Measurements from ENCODE around the gene TUBA8. TPM values are rescaled to one million over a fixed set of nuclear protein-coding genes. Genes with fewer than 3 reads are reported as not detected.
"Not testable (repeated sequence)": the region's sequence is repeated elsewhere in the genome, so short reads cannot be mapped to it uniquely, and the experiment has no call there.

The TUBA8 gene
- total RNA-seq, 3 donors from 2014 or later: 1.5 to 3.9 (median 2.1) TPM

GRCh38 chr22:18085188-18085587, 25.4 kb upstream of the TUBA8 start:
- H3K4me1 Mint-ChIP-seq (ENCODE audit: low read depth): peaks cover 31% of the 10 kb centered on the region
- ATAC-seq: no peak
- no peaks in the 10 kb centered on the region for H3K27me3 Mint-ChIP-seq (ENCODE audit: low read depth)
- H3K9me3 Mint-ChIP-seq: peaks cover 3% of the 10 kb centered on the region
- peaks cover 62% of the 10 kb centered on the region for H3K36me3 Mint-ChIP-seq (ENCODE audit: insufficient read depth)
- no peak for DNase-seq
- no peak overlapping the region for H3K4me3 Mint-ChIP-seq

- Mint-ChIP-seq H3K36me3 (ENCODE audit: insufficient read depth) (peaks cover 52% of the 10 kb centered on the region), H3K9me3 (no peaks in the 10 kb centered on the region), H3K27me3 (ENCODE audit: low read depth) (no peaks in the 10 kb centered on the region), H3K4me1 (ENCODE audit: low read depth) (peaks cover 28% of the 10 kb centered on the region), H3K4me3 (no peak overlapping the region)
- ATAC-seq: no peak
- DNase-seq: no peak
Measured at GRCh38 chr22:18087350-18087855, 23.2 kb upstream of the TUBA8 start.

GRCh38 chr22:18088825-18089568, 21.6 kb upstream of the TUBA8 start:
- DNase-seq: no peak
- H3K4me3 Mint-ChIP-seq: no peak overlapping the region
- H3K27me3 Mint-ChIP-seq (ENCODE audit: low read depth): no peaks in the 10 kb centered on the region
- ATAC-seq: no peak
- H3K4me1 Mint-ChIP-seq (ENCODE audit: low read depth): peaks cover 20% of the 10 kb centered on the region
- peaks cover 43% of the 10 kb centered on the region for H3K36me3 Mint-ChIP-seq (ENCODE audit: insufficient read depth)
- H3K9me3 Mint-ChIP-seq: no peaks in the 10 kb centered on the region

GRCh38 chr22:18090286-18090685, 20.3 kb upstream of the TUBA8 start:
- no peak for DNase-seq
- Mint-ChIP-seq H3K27me3 (ENCODE audit: low read depth) (no peaks in the 10 kb centered on the region), H3K4me3 (no peak overlapping the region), H3K4me1 (ENCODE audit: low read depth) (peaks cover 20% of the 10 kb centered on the region), H3K36me3 (ENCODE audit: insufficient read depth) (peaks cover 40% of the 10 kb centered on the region), H3K9me3 (no peaks in the 10 kb centered on the region)
- ATAC-seq: no peak

GRCh38 chr22:18091478-18091877, 19.1 kb upstream of the TUBA8 start:
- Mint-ChIP-seq H3K27me3 (ENCODE audit: low read depth) (no peaks in the 10 kb centered on the region), H3K36me3 (ENCODE audit: insufficient read depth) (peaks cover 38% of the 10 kb centered on the region), H3K9me3 (no peaks in the 10 kb centered on the region), H3K4me3 (peak overlapping the region; percentile 76), H3K4me1 (ENCODE audit: low read depth) (peaks cover 28% of the 10 kb centered on the region)
- DNase-seq: no peak
- ATAC-seq: peak; percentile 33 to 60

GRCh38 chr22:18091916-18092526, 18.6 kb upstream of the TUBA8 start:
- Mint-ChIP-seq H3K9me3 (no peaks in the 10 kb centered on the region), H3K4me3 (peak overlapping the region; percentile 76), H3K36me3 (ENCODE audit: insufficient read depth) (peaks cover 42% of the 10 kb centered on the region), H3K4me1 (ENCODE audit: low read depth) (peaks cover 34% of the 10 kb centered on the region), H3K27me3 (ENCODE audit: low read depth) (no peaks in the 10 kb centered on the region)
- DNase-seq: peak; percentile 21
- ATAC-seq: peak; percentile 56 to 60

- no peaks in the 10 kb centered on the region for H3K9me3 Mint-ChIP-seq
- no peak for ATAC-seq
- H3K27me3 Mint-ChIP-seq (ENCODE audit: low read depth): no peaks in the 10 kb centered on the region
- peaks cover 34% of the 10 kb centered on the region for H3K4me1 Mint-ChIP-seq (ENCODE audit: low read depth)
- no peak for DNase-seq
- H3K4me3 Mint-ChIP-seq: no peak overlapping the region
- peaks cover 35% of the 10 kb centered on the region for H3K36me3 Mint-ChIP-seq (ENCODE audit: insufficient read depth)
Measured at GRCh38 chr22:18093661-18094060, 16.9 kb upstream of the TUBA8 start.

GRCh38 chr22:18095101-18095805, 15.4 kb upstream of the TUBA8 start:
- H3K4me1 Mint-ChIP-seq (ENCODE audit: low read depth): peaks cover 28% of the 10 kb centered on the region
- no peaks in the 10 kb centered on the region for H3K27me3 Mint-ChIP-seq (ENCODE audit: low read depth)
- no peak for DNase-seq
- no peak overlapping the region for H3K4me3 Mint-ChIP-seq
- no peak for ATAC-seq
- peaks cover 35% of the 10 kb centered on the region for H3K36me3 Mint-ChIP-seq (ENCODE audit: insufficient read depth)
- no peaks in the 10 kb centered on the region for H3K9me3 Mint-ChIP-seq

- Mint-ChIP-seq H3K36me3 (ENCODE audit: insufficient read depth) (peaks cover 40% of the 10 kb centered on the region), H3K9me3 (no peaks in the 10 kb centered on the region), H3K4me3 (no peak overlapping the region), H3K4me1 (ENCODE audit: low read depth) (peaks cover 21% of the 10 kb centered on the region), H3K27me3 (ENCODE audit: low read depth) (no peaks in the 10 kb centered on the region)
- DNase-seq (no peak), ATAC-seq (peak; percentile 86 to 88)
Measured at GRCh38 chr22:18096823-18097222, 13.8 kb upstream of the TUBA8 start.

- H3K27me3 Mint-ChIP-seq (ENCODE audit: low read depth): peaks cover 2% of the 10 kb centered on the region
- peaks cover 47% of the 10 kb centered on the region for H3K36me3 Mint-ChIP-seq (ENCODE audit: insufficient read depth)
- peaks cover 31% of the 10 kb centered on the region for H3K4me1 Mint-ChIP-seq (ENCODE audit: low read depth)
- peaks cover 1% of the 10 kb centered on the region for H3K9me3 Mint-ChIP-seq
- ATAC-seq (no peak), DNase-seq (no peak)
- H3K4me3 Mint-ChIP-seq: no peak overlapping the region
Measured at GRCh38 chr22:18100781-18101180, 9.8 kb upstream of the TUBA8 start.

GRCh38 chr22:18101536-18101935, 9.1 kb upstream of the TUBA8 start:
- H3K36me3 Mint-ChIP-seq (ENCODE audit: insufficient read depth): peaks cover 46% of the 10 kb centered on the region
- ATAC-seq (no peak), DNase-seq (no peak)
- no peak overlapping the region for H3K4me3 Mint-ChIP-seq
- peaks cover 2% of the 10 kb centered on the region for H3K27me3 Mint-ChIP-seq (ENCODE audit: low read depth)
- peaks cover 30% of the 10 kb centered on the region for H3K4me1 Mint-ChIP-seq (ENCODE audit: low read depth)
- peaks cover 4% of the 10 kb centered on the region for H3K9me3 Mint-ChIP-seq

- DNase-seq: no peak
- H3K9me3 Mint-ChIP-seq: peaks cover 4% of the 10 kb centered on the region
- H3K27me3 Mint-ChIP-seq (ENCODE audit: low read depth): peaks cover 5% of the 10 kb centered on the region
- no peak overlapping the region for H3K4me3 Mint-ChIP-seq
- peaks cover 27% of the 10 kb centered on the region for H3K4me1 Mint-ChIP-seq (ENCODE audit: low read depth)
- peak; percentile 80 for ATAC-seq
- peaks cover 44% of the 10 kb centered on the region for H3K36me3 Mint-ChIP-seq (ENCODE audit: insufficient read depth)
Measured at GRCh38 chr22:18103527-18104269, 6.9 kb upstream of the TUBA8 start.

GRCh38 chr22:18104566-18104965, 6.0 kb upstream of the TUBA8 start:
- no peak overlapping the region for H3K4me3 Mint-ChIP-seq
- DNase-seq (no peak), ATAC-seq (no peak)
- H3K4me1 Mint-ChIP-seq (ENCODE audit: low read depth): peaks cover 31% of the 10 kb centered on the region
- peaks cover 4% of the 10 kb centered on the region for H3K9me3 Mint-ChIP-seq
- peaks cover 38% of the 10 kb centered on the region for H3K36me3 Mint-ChIP-seq (ENCODE audit: insufficient read depth)
- peaks cover 11% of the 10 kb centered on the region for H3K27me3 Mint-ChIP-seq (ENCODE audit: low read depth)

- Mint-ChIP-seq H3K36me3 (ENCODE audit: insufficient read depth) (peaks cover 29% of the 10 kb centered on the region), H3K27me3 (ENCODE audit: low read depth) (peaks cover 21% of the 10 kb centered on the region), H3K4me1 (ENCODE audit: low read depth) (peaks cover 41% of the 10 kb centered on the region)
- not testable (repeated sequence) for DNase-seq, ATAC-seq, H3K4me3 Mint-ChIP-seq, H3K9me3 Mint-ChIP-seq
Measured at GRCh38 chr22:18105981-18106380, 4.6 kb upstream of the TUBA8 start.
